AG09309 (cell line): Measurements from ENCODE around the gene LRP3.
"Not testable (repeated sequence)": the region's sequence is repeated elsewhere in the genome, so short reads cannot be mapped to it uniquely, and the experiment has no call there.

ENCODE experiments used
- DNase-seq: peaks from one replicate; pipeline ENCODE4 v3.0.0-alpha.2; 2010; ENCODE audit warnings: low read depth
- H3K4me3 ChIP-seq: 2 replicates; pipeline ENCODE4 v1.5.1; 2011; ENCODE audit warnings: mild to moderate bottlenecking, low read depth, low read length, moderate library complexity; ENCODE audit not compliant: control insufficient read depth
- TF ChIP-seq, protein P1 (sequence below): IDR thresholded peaks from 2 replicates; pipeline ENCODE4 v1.5.1; 2011; ENCODE audit warnings: mild to moderate bottlenecking, low read depth, low read length, inconsistent platforms; ENCODE audit not compliant: insufficient read depth, control insufficient read depth; ENCODE audit errors: missing control alignments

Gene LRP3

DNA sequence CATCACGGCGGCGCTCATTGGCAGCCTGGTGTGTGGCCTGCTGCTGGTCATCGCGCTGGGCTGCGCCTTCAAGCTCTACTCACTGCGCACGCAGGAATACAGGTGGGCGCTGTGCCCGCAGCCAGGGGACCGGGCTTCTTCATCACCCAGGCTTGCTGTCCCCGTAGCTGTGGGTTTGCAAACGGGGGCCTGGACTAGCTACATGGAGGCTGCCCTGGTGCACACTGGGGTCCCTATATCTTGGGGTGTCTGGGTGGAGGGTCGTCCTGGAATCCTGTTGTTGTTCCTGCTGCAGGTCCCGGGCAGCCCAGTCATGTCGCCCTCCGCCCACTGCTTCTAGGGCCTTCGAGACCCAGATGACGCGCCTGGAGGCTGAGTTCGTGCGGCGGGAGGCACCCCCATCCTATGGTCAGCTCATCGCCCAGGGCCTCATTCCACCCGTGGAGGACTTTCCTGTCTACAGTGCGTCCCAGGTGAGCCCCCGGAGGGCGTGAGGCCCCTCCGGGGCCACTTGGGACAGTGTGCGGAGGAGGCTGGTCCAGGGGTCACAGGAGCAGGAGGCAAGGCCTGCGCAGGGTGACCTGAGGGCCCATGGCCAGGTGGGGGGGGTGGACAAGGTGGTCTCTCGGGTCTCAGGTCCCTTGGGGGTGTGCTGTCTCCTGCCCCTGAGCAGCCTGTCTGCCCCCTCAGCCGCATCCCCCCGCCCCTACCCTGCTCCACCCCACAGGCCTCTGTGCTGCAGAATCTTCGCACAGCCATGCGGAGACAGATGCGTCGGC is 12.3 kb downstream of the LRP3 start:
- TF ChIP-seq, protein P1, sequence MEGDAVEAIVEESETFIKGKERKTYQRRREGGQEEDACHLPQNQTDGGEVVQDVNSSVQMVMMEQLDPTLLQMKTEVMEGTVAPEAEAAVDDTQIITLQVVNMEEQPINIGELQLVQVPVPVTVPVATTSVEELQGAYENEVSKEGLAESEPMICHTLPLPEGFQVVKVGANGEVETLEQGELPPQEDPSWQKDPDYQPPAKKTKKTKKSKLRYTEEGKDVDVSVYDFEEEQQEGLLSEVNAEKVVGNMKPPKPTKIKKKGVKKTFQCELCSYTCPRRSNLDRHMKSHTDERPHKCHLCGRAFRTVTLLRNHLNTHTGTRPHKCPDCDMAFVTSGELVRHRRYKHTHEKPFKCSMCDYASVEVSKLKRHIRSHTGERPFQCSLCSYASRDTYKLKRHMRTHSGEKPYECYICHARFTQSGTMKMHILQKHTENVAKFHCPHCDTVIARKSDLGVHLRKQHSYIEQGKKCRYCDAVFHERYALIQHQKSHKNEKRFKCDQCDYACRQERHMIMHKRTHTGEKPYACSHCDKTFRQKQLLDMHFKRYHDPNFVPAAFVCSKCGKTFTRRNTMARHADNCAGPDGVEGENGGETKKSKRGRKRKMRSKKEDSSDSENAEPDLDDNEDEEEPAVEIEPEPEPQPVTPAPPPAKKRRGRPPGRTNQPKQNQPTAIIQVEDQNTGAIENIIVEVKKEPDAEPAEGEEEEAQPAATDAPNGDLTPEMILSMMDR: no peak
- no peak for DNase-seq

DNA sequence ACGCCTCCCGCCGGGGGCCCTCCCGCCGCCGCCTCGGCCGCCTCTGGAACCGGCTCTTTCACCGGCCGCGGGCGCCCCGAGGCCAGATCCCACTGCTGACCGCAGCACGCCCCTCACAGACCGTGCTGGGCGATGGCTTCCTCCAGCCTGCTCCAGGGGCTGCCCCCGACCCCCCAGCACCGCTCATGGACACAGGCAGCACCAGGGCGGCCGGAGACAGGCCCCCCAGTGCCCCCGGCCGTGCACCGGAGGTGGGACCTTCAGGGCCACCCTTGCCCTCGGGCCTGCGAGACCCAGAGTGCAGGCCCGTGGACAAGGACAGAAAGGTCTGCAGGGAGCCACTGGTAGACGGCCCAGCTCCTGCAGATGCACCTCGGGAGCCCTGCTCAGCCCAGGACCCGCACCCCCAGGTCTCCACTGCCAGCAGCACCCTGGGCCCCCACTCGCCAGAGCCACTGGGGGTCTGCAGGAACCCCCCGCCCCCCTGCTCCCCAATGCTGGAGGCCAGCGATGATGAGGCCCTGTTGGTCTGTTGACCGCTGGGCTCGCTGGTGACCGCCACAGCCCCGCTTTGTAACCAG is 13.0 kb downstream of the LRP3 start:
- no peak for DNase-seq
- TF ChIP-seq, protein P1: no peak

More for the DNA sequence above, 12.3 kb downstream of the LRP3 start:
- no peak overlapping the region for H3K4me3 ChIP-seq

DNA sequence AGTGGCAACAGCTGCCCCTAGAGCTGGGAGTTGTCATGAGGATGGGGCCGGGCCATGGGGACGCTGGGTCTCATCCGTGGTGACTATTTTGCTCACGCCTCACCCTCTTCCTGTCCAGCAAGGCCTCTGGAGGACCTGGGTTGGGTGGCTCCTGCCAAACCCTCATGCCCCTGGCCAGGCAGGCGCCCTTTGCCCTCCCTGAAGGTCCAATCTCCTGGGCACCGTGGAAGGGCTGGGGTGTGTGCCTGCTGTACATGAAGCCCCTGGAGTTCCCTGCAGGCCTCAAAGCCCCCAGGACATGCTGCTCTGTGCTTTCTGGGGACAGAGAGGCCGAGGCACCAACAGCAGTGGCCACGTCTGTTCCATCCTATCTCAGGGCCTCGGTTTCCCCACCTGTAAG is 13.8 kb downstream of the LRP3 start:
- no peak for DNase-seq
- H3K4me3 ChIP-seq: no peak overlapping the region

More for the DNA sequence above, 13.0 kb downstream of the LRP3 start:
- no peak overlapping the region for H3K4me3 ChIP-seq

DNA sequence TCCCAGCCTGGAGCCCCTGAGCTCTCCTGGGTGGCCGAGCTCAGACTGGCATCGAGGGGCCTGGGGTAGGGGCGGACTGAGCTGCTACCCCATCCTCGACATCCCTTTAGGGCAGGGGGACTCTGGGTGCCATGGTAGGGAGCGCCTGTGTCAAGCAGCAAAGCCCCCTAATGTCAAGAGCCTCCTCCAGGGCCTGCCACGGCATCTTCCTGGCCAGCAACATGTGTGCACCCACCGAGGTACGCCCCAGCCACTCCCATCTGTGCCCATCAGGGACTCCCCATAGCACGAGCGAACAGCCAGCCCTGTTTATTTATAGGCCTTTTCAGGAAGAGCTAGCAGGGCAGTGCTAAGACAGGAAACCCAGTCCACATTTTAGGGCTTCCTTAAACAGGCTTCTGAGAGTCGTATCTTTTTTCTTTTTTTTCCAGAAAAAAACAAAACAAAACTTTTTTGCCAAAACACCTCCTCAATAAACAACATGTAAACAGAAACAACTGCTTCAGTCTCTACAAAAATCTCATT is 14.3 kb downstream of the LRP3 start:
- TF ChIP-seq, protein P1: no peak
- DNase-seq: no peak
- no peak overlapping the region for H3K4me3 ChIP-seq

More for the DNA sequence above, 13.8 kb downstream of the LRP3 start:
- TF ChIP-seq, protein P1: no peak

DNA sequence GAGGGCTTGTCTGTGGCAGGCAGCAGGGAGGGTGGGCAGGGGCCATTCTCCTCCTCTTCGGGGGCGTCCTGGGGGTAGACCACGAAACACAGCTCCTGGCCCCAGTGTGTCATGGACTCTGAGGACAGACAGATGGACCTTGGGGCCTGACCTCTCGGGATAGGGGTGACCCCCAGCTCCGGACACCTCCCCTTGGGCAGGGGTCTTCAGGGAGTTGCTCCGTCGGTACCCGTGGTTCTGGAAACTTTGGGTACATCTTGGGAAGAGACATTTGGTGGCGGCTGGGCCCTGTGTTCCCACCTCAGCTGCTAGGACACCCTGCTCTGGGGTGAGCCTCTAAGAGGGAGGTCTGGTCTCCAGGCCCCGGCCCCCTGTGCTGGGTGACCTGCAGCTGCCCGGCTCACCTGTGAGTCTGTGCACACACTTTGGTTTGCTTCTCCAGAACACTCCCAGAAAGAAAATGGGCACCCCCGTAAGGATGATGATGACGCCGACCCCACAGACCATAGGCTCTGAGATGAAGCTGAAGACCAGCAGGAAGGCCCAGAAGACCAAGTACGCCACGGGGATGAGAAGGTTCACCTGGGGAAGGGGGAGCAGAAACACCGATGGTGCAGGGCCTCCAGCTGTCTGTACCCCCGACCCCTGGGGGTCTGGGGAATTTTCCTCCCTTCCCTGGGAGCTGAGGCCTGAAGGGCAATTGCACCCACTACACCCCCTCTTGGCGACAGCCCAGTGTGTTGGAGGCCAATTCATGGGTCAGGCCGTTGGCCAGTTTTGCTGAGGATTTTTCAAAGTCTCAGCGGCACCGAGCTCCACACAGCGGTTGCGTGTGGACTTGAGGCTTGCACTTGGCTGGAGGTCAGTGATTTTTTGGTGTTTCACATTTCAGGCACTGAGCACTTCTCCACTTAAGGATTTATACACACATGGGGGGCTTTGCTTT is 15.0 kb downstream of the LRP3 start:
- DNase-seq: no peak
- H3K4me3 ChIP-seq: no peak overlapping the region
- TF ChIP-seq, protein P1: no peak

DNA sequence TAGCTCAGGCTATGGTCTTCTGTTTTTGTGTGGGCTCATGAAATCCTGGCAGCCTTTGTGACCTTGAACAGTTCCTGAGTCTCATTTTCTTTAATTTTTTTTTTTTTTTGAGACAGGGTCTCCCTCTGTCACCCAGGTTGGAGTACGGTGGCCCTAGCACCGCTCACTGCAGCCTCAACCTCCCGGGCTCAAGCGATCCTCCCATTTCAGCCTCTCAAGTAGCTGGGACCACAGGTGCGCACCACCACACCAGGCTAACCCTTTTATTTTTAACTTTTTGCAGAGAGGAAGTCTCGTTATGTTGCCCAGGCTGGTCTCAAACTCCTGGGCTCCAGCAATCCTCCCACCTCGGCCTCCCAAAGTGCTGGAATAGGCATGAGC is 15.7 kb downstream of the LRP3 start:
- H3K4me3 ChIP-seq, DNase-seq: not testable (repeated sequence)
